Right atrium auricular region (tissue), 2 donors: ENCODE data around the gene MYCT1. TPM values are rescaled to one million over a fixed set of nuclear protein-coding genes. Genes with fewer than 3 reads are reported as not detected.

Experiments
- DNase-seq: peaks from one replicate; pipeline ENCODE4 v3.0.0-alpha.2; 2019; ENCODE audit warnings: low spot score
- H3K27ac ChIP-seq, 2 donors: fragments of 200-600 bp; sonication (generic); 1 replicate in 1 of 2; 2 replicates in 1 of 2; pipeline ENCODE4 v1.5.1; 2016 to 2019
- H3K27me3 ChIP-seq, 2 donors: fragments of 200-600 bp; sonication (generic); one replicate each; pipeline versions ENCODE4 v1.5.1 to v1.6.0; 2017 to 2019
- H3K36me3 ChIP-seq: fragments of 200-600 bp; sonication (generic); one replicate; pipeline ENCODE4 v1.5.1; 2016
- H3K4me1 ChIP-seq, 2 donors: fragments of 200-600 bp; sonication (generic); one replicate each; pipeline versions ENCODE4 v1.5.1 to v1.6.0; 2017 to 2019
- H3K4me3 ChIP-seq, 2 donors: fragments of 200-600 bp; sonication (generic); 1 replicate in 1 of 2; 2 replicates in 1 of 2; pipeline ENCODE4 v1.5.1; 2017 to 2019; ENCODE audit warnings: mild to moderate bottlenecking in 1 of 2, moderate library complexity in 1 of 2
- H3K9me3 ChIP-seq, 2 donors: fragments of 200-600 bp; sonication (generic); one replicate each; pipeline ENCODE4 v1.5.1; 2019
- CTCF ChIP-seq, 2 donors: fragments of 200-600 bp; sonication (generic); IDR thresholded peaks; one replicate each; pipeline ENCODE4 v1.5.1; 2019; ENCODE audit warnings: antibody characterized with exemption in 2 of 2
- total RNA-seq, 2 donors: library from RNA; depleted of rRNA; stranded (reverse); fragments of >200 nt; gene quantifications; one replicate each; pipeline ENCODE4 v1.1.0, GENCODE V29; 2016

Gene MYCT1
- total RNA-seq, 2 donors from 2014 or later: 8.1 to 15.0 TPM

GRCh38 chr6:152769159-152769558 lies 71.5 kb downstream of the MYCT1 start:
- Histone ChIP-seq H3K4me3 (no peak overlapping the region), H3K27me3 (no peaks in the 10 kb centered on the region), H3K4me1 (no peaks in the 10 kb centered on the region), H3K27ac (no peak overlapping the region), H3K36me3 (no peaks in the 10 kb centered on the region), H3K9me3 (no peaks in the 10 kb centered on the region)
- TF ChIP-seq CTCF (IDR thresholded peaks at IDR 0.05): no peak
- DNase-seq: no peak

- no peak for TF ChIP-seq CTCF (IDR thresholded peaks at IDR 0.05)
- H3K27me3 ChIP-seq: no peaks in the 10 kb centered on the region
- no peak overlapping the region for H3K27ac ChIP-seq
- H3K4me3 ChIP-seq: no peak overlapping the region
- no peaks in the 10 kb centered on the region for H3K36me3 ChIP-seq
- no peaks in the 10 kb centered on the region for H3K9me3 ChIP-seq
- DNase-seq: no peak
- no peaks in the 10 kb centered on the region for H3K4me1 ChIP-seq
Measured at GRCh38 chr6:152769993-152770392, 72.3 kb downstream of the MYCT1 start.

- Histone ChIP-seq H3K36me3 (no peaks in the 10 kb centered on the region), H3K27ac (no peak overlapping the region), H3K4me1 (no peaks in the 10 kb centered on the region), H3K9me3 (no peaks in the 10 kb centered on the region), H3K4me3 (no peak overlapping the region), H3K27me3 (no peaks in the 10 kb centered on the region)
- TF ChIP-seq CTCF (IDR thresholded peaks at IDR 0.05): no peak
- no peak for DNase-seq
Measured at GRCh38 chr6:152771061-152771687, 73.5 kb downstream of the MYCT1 start.

Other genes with a start within 250 kb of the MYCT1 start
- 100 to 1,000 TPM; 135 to 160 TPM for gene SYNE1, start 60.5 kb upstream of the MYCT1 start, total RNA-seq
- gene VIP, start 52.9 kb downstream of the MYCT1 start, total RNA-seq: 1 to 10 TPM in 1 of 2 donors, not detected in 1; 1.2 TPM